ENCODE results near the gene RNU7-1.

GRCh38 chr12:6936194-6936635, 7.4 kb upstream of the RNU7-1 start:
- no peak for TF ChIP-seq CTCF (IDR thresholded peaks at IDR 0.05 in 2 of 3, conservative IDR thresholded peaks at IDR 0.05 in 1 of 3; ENCODE audit: insufficient read depth in 2 of 3, low read depth in 1 of 3, low read length in 3 of 3)
- no peak for TF ChIP-seq BRD9 (IDR thresholded peaks at IDR 0.05; ENCODE audit: low read depth, partially characterized antibody)
- TF ChIP-seq BCLAF1 (IDR thresholded peaks at IDR 0.05; ENCODE audit: borderline replicate concordance in 1 of 2, control insufficient read depth in 1 of 2, low read depth in 2 of 2, low read length in 1 of 2): no peak
- no peak for TF ChIP-seq CHD2 (IDR thresholded peaks at IDR 0.05; ENCODE audit: low read depth, low read length)
- TF ChIP-seq MAX (CRISPR knock-in tag; IDR thresholded peaks at IDR 0.05): no peak
- TF ChIP-seq TSHZ1 (CRISPR knock-in tag; IDR thresholded peaks at IDR 0.05): no peak
- no peak for TF ChIP-seq GABPA (tag; conservative IDR thresholded peaks at IDR 0.05; ENCODE audit: low read depth)
- no peak for TF ChIP-seq POLR2AphosphoS5 (IDR thresholded peaks at IDR 0.05; ENCODE audit: control insufficient read depth, insufficient read depth, low read depth, low read length)
- no peak for TF ChIP-seq ATF3 (IDR thresholded peaks at IDR 0.05)
- TF ChIP-seq ATF3 (CRISPR knock-in tag; conservative IDR thresholded peaks at IDR 0.05): no peak
- no peak for TF ChIP-seq TAF1 (IDR thresholded peaks at IDR 0.05; ENCODE audit: control insufficient read depth, extremely low read depth, insufficient read depth, low read length, severe bottlenecking)
- no peak for TF ChIP-seq ARID3A (IDR thresholded peaks at IDR 0.05; ENCODE audit: borderline replicate concordance, low read depth, low read length)
- TF ChIP-seq SETDB1 (IDR thresholded peaks at IDR 0.05; ENCODE audit: low read length): no peak
- TF ChIP-seq HMBOX1 (IDR thresholded peaks at IDR 0.05): no peak
- TF ChIP-seq RBBP5 (IDR thresholded peaks at IDR 0.05; ENCODE audit: borderline replicate concordance, insufficient read depth, low read length, poor library complexity, severe bottlenecking): no peak

Data from K562 (cell line).